NCI-H1930 (cell line): ENCODE measurements around the gene NPTX1.

ENCODE experiments used
- DNase-seq, 2 experiments: peaks; one replicate each; lab custom pipeline; 2025; lab: John Stamatoyannopoulos, UW

The NPTX1 gene

GRCh38 chr17:80443916-80444643, 32.3 kb downstream of the NPTX1 start:
- no peak for DNase-seq

DNA sequence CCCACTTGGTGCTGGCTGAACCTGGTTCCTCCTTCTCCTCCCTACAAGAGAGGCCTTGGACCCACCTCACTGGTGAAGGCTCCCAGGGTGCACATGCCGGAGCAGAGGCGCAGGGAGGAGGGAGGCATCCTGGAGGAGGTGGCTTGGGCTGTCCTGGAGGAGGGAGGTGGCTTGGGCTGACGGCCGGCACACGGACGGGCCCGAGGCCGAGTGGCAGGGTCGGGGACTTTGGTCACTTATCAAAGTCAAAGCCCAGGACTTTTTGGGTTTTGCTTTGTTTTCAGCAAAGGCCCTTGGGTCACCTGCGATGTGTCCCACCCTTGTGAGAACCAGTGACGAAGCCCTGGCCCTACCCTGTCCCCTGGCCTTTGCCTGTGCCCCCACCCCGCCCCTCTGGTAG, 32.9 kb downstream of the NPTX1 start:
- no peak for DNase-seq

- no peak for DNase-seq
Observed at GRCh38 chr17:80442764-80443163, 33.6 kb downstream of the NPTX1 start.

GRCh38 chr17:80442323-80442659, 34.1 kb downstream of the NPTX1 start:
- no peak for DNase-seq

GRCh38 chr17:80441598-80442322, 34.6 kb downstream of the NPTX1 start:
- DNase-seq: no peak

DNA sequence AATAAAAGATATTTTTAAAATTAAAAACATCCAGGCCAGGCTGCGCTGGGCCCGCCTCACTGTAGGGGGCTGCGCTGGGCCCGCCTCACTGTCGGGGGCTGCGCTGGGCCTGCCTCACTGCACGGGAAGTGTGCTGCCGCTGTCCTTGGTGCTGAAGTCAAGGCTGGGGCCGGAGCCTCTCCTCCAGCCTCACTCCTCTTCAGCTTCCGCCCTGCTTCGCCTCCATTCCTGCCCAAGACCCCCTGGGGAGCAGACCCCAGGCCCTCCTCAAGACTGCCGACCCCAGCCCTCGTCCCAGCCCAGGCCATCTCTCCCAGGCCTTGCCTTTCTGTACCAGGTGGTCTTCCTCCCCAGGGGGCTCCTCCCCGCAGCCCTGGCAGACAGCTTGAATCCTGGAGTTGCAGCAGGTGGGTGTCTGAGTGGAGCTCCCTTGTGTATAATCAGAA, 35.3 kb downstream of the NPTX1 start:
- no peak for DNase-seq

DNA sequence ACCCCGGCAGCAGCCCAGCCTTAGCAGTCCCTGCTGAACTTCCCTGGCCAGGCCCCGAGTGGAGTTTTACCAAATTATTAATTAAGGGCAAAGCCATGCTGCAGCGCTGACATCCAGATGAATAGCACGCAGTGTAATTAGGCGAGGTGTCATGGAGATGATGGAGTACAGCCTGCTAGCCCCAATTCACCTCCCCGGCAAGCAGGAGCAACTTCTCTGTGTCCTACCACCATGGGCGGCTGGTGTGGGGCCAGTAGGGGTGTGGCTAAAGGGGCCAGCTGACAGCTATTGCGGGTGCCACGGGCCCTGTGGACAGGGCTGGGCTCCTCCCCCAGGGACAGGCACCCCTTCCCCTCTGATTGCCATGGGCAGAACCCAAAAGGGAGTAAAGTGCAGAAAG, 36.9 kb downstream of the NPTX1 start:
- no peak for DNase-seq

DNA sequence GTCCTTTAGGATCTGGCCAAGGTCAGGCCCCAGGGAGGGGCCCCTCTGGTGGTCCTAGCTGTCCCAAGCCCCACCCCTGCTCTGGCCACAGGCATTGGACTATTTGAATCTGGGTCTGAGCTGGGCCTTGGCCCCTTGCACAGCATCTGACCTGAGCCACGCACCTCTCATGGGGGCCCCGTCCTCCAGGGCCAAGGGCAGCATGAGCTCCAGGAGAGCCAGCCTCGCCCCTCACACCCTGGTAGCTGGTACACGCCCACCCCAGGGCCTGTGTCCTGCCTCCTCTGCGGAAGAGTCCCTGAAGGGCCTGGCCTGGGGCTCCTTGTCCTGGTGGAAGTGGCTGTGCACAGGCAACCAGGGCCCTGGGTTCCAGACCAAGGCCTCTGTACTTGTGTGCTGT, 37.6 kb downstream of the NPTX1 start:
- no peak for DNase-seq

GRCh38 chr17:80437532-80437931, 38.9 kb downstream of the NPTX1 start:
- DNase-seq: no peak

DNA sequence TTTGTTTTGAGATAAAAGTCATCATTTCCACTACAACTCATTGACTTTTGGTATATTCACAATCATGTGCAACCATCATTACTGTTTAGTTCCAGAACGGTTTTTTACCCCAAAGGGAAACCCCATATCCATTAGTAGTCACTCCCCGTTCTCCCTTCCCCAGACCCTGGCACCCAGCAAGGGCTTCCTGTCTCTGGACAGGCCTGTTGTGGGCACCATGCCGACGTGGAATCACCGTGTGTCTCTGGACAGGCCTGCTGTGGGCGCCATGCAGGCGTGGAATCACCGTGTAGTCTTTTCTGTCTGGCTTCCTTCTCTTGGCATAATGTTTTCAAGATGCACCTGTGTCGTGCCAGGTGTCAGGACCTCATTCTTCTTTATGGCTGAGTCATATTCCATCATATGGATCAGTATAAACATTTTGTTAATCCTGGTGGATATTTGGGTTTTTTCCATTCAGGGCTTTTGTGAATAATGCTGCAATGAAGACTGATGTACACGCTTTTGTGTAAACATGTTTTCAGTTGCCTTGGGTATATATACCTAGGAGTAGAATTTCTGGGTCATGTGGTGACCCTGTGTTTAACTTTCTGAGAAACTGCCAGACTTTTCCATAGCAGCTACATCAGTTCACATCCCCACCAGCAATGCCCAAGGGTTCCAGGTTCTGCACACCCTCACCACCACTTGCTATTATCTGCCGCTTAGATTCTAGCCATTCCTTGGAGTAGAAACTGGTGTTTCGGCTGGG, 42.3 kb downstream of the NPTX1 start:
- DNase-seq: no peak

DNA sequence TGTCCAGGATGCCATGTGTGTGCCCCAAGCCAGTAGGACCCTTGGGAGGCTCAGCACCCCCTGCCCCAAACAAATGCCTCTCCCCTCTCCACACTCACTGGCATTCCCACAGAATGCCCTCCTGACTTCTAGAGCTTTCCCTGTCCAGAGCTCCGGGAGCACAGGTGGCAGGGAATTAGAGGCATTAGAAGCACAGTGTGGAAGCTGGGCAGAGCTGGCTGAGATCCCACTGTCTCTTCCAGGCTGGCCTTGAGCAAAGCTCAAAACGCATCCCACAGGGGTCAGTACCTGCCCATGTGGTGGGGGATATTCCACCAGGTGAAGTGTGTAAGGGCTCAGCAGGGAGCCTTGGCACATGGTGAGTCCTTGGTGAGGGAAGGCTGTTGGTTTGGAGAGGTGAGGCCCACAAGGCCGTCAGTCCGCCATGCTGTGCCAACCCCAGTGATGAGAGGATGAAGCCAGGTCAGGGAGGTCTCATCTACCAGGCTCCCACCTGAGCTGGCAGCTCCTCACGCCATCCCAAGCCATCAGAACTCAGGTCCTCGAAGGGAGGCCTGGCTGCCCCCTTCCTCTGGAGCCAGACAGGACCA, 43.4 kb downstream of the NPTX1 start:
- no peak for DNase-seq

GRCh38 chr17:80432350-80432955, 44.0 kb downstream of the NPTX1 start:
- no peak for DNase-seq

GRCh38 chr17:80431246-80432195, 44.9 kb downstream of the NPTX1 start:
- DNase-seq: no peak

DNA sequence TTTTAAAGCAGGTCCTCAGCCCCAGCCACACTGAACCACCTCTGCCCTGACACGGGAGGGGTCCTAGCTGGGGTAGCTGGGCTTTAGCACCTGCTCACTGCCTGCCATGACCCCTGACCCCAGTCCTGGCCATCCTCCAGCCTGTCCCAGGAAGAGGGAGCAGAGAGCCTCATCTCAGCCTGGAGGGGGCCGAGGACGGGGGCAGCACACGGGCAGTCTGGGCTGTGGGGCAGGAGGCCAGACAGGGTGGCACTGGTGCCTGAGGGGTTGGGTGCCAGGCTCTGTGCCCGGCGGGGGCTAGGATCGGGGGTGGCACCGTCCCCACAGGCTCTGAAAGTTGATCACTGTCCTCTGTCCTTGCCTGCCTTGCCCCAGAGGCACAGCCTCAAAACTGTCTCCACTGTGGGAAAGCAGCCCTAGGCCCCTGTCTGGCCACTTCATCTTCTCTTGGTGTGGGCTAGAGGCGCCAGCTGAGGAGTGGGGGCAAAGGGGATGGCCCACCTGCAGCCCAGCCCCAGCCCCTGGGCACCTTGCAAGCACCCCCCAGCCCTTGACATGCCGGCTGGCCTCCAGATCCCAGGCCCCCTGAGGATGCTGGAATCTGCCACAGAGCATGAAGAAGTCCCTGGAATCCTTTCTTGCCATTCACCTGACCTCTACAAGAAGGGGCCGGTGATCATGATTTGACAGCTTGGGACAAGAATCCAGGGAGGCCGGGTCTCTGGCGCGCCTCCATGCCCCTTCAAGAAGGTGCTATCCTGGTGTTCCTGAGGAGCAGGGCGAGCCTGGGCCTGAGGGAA, 45.8 kb downstream of the NPTX1 start:
- no peak for DNase-seq

GRCh38 chr17:80429356-80430275, 46.8 kb downstream of the NPTX1 start:
- no peak for DNase-seq

GRCh38 chr17:80428796-80429195, 47.6 kb downstream of the NPTX1 start:
- no peak for DNase-seq

GRCh38 chr17:80428363-80428762, 48.0 kb downstream of the NPTX1 start:
- DNase-seq: no peak

DNA sequence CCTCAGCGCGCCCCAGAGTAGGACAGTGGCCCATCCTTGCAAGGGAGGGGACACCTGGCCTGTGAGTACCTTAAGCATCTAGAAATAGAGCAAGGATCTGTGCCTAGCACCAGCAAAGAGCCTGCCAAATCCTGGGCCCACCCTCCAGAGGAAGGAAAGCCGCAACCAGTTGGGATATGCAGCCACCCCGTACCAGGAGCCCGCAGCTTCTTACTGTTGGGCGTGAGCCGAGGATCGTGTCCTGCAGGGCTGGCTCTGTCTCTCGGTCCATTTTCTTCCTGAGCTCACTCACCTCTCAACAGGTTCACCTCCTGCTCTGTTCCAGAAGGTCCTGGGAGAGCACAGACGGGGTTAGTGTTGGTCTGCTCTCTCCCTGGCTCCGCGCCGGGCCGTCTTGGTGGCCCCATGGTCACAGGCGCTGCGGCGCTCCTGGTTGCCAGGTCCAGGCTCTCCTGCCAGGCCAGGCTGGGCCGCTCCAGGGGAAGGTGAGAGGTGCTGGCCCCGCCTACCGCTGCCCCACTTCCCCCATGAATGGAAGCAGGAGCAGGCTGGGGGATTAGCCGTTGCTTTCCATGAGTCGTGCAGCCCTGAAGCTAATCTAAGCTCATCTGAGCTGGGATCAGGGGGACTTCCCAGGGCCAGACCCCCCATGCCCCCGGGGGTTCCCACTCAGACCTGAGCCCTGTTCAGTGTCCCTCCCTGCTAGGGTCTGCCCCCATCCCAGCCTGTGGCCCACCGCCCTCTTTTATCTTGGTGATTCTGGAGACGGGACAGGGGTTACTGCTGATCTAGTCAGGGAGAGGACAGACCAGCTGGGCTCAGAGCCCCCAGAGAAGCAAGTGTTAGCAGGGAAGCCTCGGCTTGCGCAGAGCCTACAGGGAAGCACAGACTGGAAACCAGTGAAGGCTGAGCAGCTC, 48.8 kb downstream of the NPTX1 start:
- DNase-seq: no peak
